Adrenal gland (tissue), 12 donors: ENCODE results near the gene MARK2. TPM values are rescaled to one million over a fixed set of nuclear protein-coding genes. Genes with fewer than 3 reads are reported as not detected.

Experiments
- DNase-seq, 7 donors: peaks; one replicate each; pipeline ENCODE4 v3.0.0-alpha.2; 2019 to 2020
- H3K27ac ChIP-seq, 5 donors: fragments of 200-600 bp; sonication (generic) in 4 of 5; 1 replicate in 3 of 5; 2 replicates in 2 of 5; pipeline versions ENCODE4 v1.5.1 to v1.8.0; 2016 to 2020; ENCODE audit warnings: mild to moderate bottlenecking in 1 of 5
- H3K27me3 ChIP-seq: fragments of 200-600 bp; 2 replicates; pipeline ENCODE4 v1.8.0; 2021
- H3K36me3 ChIP-seq, 2 donors: fragments of 200-600 bp; replicated peaks in 1 of 2; 1 replicate in 1 of 2; 2 replicates in 1 of 2; pipeline versions ENCODE4 v1.5.1 to v1.8.0; 2018 to 2022
- H3K4me1 ChIP-seq, 2 donors: fragments of 200-600 bp; replicated peaks in 1 of 2; 1 replicate in 1 of 2; 2 replicates in 1 of 2; pipeline versions ENCODE4 v1.5.1 to v1.8.0; 2018 to 2021
- H3K4me3 ChIP-seq, 4 donors: fragments of 200-600 bp; sonication (generic) in 3 of 4; one replicate each; pipeline ENCODE4 v1.5.1; 2016 to 2018
- H3K9me3 ChIP-seq, 3 donors: fragments of 200-600 bp; sonication (generic) in 1 of 3; replicated peaks in 1 of 3; 1 replicate in 2 of 3; 2 replicates in 1 of 3; pipeline versions ENCODE4 v1.5.1 to v1.8.0; 2016 to 2021
- CTCF ChIP-seq, 6 experiments: fragments of 450-650 bp in 4 of 6; fragments of 200-600 bp in 2 of 6; sonication (generic) in 1 of 6; IDR thresholded peaks; 1 replicate in 5 of 6; 2 replicates in 1 of 6; pipeline versions ENCODE4 v1.5.1 to v1.8.0; 2016 to 2021; ENCODE audit warnings: antibody characterized with exemption in 6 of 6, mild to moderate bottlenecking in 2 of 6, moderate library complexity in 1 of 6
- POLR2A ChIP-seq, 2 donors: fragments of 450-650 bp; IDR thresholded peaks; one replicate each; pipeline ENCODE4 v1.6.1; 2017; ENCODE audit warnings: antibody characterized with exemption in 2 of 2, mild to moderate bottlenecking in 2 of 2, moderate library complexity in 1 of 2
- WGBS, 4 donors: extraction: QIAGEN DNeasy Blood & Tissue Kit in 2 of 4; methylation state at CpG; one replicate each; pipeline versions ENCODE4 v1.1.5 to v1.1.7; 2013 to 2017; 5-methylcytosine and 5-hydroxymethylcytosine counted together
- intact Hi-C, 2 donors: fragments of 100-400 bp; cut with DNase I; formaldehyde crosslinking; loops; one replicate each; pipeline versions ENCODE4 v1.14.1 to v1.15.0; 2022 to 2023
- polyA plus RNA-seq, 3 donors: library from polyadenylated mRNA; stranded (reverse); fragments of 200-250 nt in 2 of 3; fragments of 350-450 nt in 1 of 3; fragmentation: Illumina TruSeq in 1 of 3; extraction: RNeasy Lipid Tissue Mini Kit (QIAGEN cat#74804) in 1 of 3; gene quantifications; one replicate each; pipeline ENCODE4 v1.2.3, GENCODE V29; 2013 to 2014
- total RNA-seq, 9 donors: library from RNA; depleted of rRNA in 4 of 9; stranded (reverse); fragments of >200 nt in 4 of 9; fragments of 120-200 nt in 1 of 9; fragmentation: NEBNext Ultra II Directional in 1 of 9; extraction: Animal tissue kit (Norgen Biotek cat#: 25700) in 1 of 9; gene quantifications; one replicate each; pipeline versions ENCODE4 v1.1.0 to v1.2.4, GENCODE V29; 2013 to 2023
- donor health status: healthy with polysubstance abuse.
- donor health status: Bipolar disorder and iron deficiency.
- donor health status: DM: yes; HTN: yes; CAD: no.
- donor health status: DM: no; HTN: no; CAD: no.
- donor health status: DM: no; HTN: no; CAD: no.
- donor health status: DM: yes; HTN: yes; CAD: no.

Gene MARK2
- total and polyA plus RNA-seq, 12 donors = 7.3 to 39.7 (median 31.6) TPM

- 91 to 97% (median 96%) methylated on average over 3 to 4 of the region's 4 CpGs for WGBS, 4 donors
- peaks cover 28 to 50% of the 10 kb centered on the region in 2 donors for H3K4me1 ChIP-seq
- H3K9me3 ChIP-seq = no peaks in the 10 kb centered on the region
- H3K36me3 ChIP-seq = no peaks in the 10 kb centered on the region
- no peak overlapping the region for H3K4me3 ChIP-seq
- H3K27ac ChIP-seq = no peak overlapping the region
- no peak for TF ChIP-seq CTCF (IDR thresholded peaks at IDR 0.05)
- no peak for TF ChIP-seq POLR2A (IDR thresholded peaks at IDR 0.05)
- no peak for DNase-seq
- H3K27me3 ChIP-seq = no peaks in the 10 kb centered on the region
- intact Hi-C loops = no loop called here
These were observed 45.5 kb downstream of the MARK2 start for GRCh38 chr11:63884196-63884932.

- 41 to 45% (median 42%) methylated on average over 6 of the region's 6 CpGs for WGBS, 4 donors
These were observed 48.6 kb downstream of the MARK2 start for GRCh38 chr11:63887386-63887999.

GRCh38 chr11:63888170-63889086, 49.5 kb downstream of the MARK2 start:
- peak overlapping the region in 1 of 4 donors; percentile 38 for H3K4me3 ChIP-seq
- H3K27ac ChIP-seq = peak overlapping the region; percentile 64 to 84 (median 75)
- no peaks in the 10 kb centered on the region for H3K27me3 ChIP-seq
- H3K36me3 ChIP-seq = no peaks in the 10 kb centered on the region
- TF ChIP-seq CTCF (IDR thresholded peaks at IDR 0.05) = peak in 2 of 6 experiments; percentile 7 to 11
- TF ChIP-seq POLR2A (IDR thresholded peaks at IDR 0.05) = peak in 1 of 2 donors; percentile 34
- peaks cover 8 to 41% of the 10 kb centered on the region in 2 donors for H3K4me1 ChIP-seq
- peak; percentile 54 to 84 (median 80) for DNase-seq
- intact Hi-C loops = no loop called here
- WGBS, 4 donors = 12 to 25% (median 18%) methylated on average over 18 to 25 of the region's 25 CpGs
- H3K9me3 ChIP-seq = no peaks in the 10 kb centered on the region

More at GRCh38 chr11:63887386-63887999, 48.6 kb downstream of the MARK2 start:
- no peaks in the 10 kb centered on the region for H3K36me3 ChIP-seq
- intact Hi-C loops = no loop called here
- H3K27ac ChIP-seq = peak overlapping the region in 4 of 5 donors; percentile 65 to 84 (median 78)
- no peak for DNase-seq
- H3K4me3 ChIP-seq = no peak overlapping the region
- peaks cover 8 to 41% of the 10 kb centered on the region in 2 donors for H3K4me1 ChIP-seq
- no peak for TF ChIP-seq POLR2A (IDR thresholded peaks at IDR 0.05)
- no peak for TF ChIP-seq CTCF (IDR thresholded peaks at IDR 0.05)
- no peaks in the 10 kb centered on the region for H3K27me3 ChIP-seq
- no peaks in the 10 kb centered on the region for H3K9me3 ChIP-seq

GRCh38 chr11:63889344-63889743, 50.4 kb downstream of the MARK2 start:
- Histone ChIP-seq H3K27ac (peak overlapping the region in 3 of 5 donors; percentile 75 to 84 (median 82)), H3K4me3 (peak overlapping the region in 1 of 4 donors; percentile 38), H3K9me3 (no peaks in the 10 kb centered on the region), H3K27me3 (no peaks in the 10 kb centered on the region), H3K4me1 (peaks cover 8 to 41% of the 10 kb centered on the region in 2 donors), H3K36me3 (no peaks in the 10 kb centered on the region)
- DNase-seq = no peak
- intact Hi-C loops = no loop called here
- 81 to 94% (median 86%) methylated on average over 5 to 6 of the region's 6 CpGs for WGBS, 4 donors
- no peak for TF ChIP-seq CTCF (IDR thresholded peaks at IDR 0.05)
- TF ChIP-seq POLR2A (IDR thresholded peaks at IDR 0.05) = no peak
